Brain microvascular endothelial cell (primary cell): ENCODE measurements around the gene LCE1F.

Experiments used
- DNase-seq: peaks from one replicate; pipeline ENCODE4 v3.0.0-alpha.2; 2020
- H3K27ac ChIP-seq: fragments of 250-450 bp; sonication (Bioruptor Pico); 2 replicates; pipeline ENCODE4 v1.5.1; 2020; ENCODE audit warnings: mild to moderate bottlenecking, moderate library complexity
- H3K27me3 ChIP-seq: fragments of 250-450 bp; sonication (Bioruptor Pico); replicated peaks from 2 replicates; pipeline ENCODE4 v1.5.1; 2020; ENCODE audit warnings: mild to moderate bottlenecking
- H3K36me3 ChIP-seq: fragments of 250-450 bp; sonication (Bioruptor Pico); replicated peaks from 2 replicates; pipeline ENCODE4 v1.5.1; 2020; ENCODE audit warnings: mild to moderate bottlenecking
- H3K4me3 ChIP-seq: 2 replicates; pipeline ENCODE4 v1.5.1; 2011; ENCODE audit warnings: low read depth, mild to moderate bottlenecking, control low read depth, low read length, moderate library complexity
- in situ Hi-C: cut with HindIII; loops from 2 replicates; pipeline ENCODE4 v1.10.0; 2017; ENCODE audit warnings: low sequenced_read_pairs, low pct_ligation_motif_present
- TF ChIP-seq, protein P1 (sequence below): IDR thresholded peaks from 2 replicates; pipeline ENCODE4 v1.5.1; 2011; ENCODE audit warnings: low read depth, mild to moderate bottlenecking, moderate library complexity, low read length, control low read depth, inconsistent platforms; ENCODE audit errors: missing control alignments

LCE1F gene

DNA sequence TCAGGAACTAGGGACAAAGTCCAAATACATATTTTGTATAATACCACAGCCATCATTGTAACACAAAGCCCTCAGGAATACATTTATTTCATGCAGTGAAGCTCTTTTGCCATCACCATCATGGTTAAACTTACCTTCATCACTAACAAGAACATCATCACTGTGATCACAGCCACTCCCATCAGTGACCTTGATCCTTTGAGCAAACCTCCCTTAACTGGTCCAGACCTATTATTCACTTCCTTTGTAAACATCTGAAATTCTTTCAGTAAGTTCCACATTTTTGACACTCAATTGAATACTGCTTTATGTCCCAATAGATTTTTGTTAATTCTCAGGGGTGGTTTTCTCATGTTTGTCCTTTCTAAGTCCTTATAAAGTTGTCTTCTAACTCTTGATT lies 33.3 kb upstream of the LCE1F start:
- DNase-seq: no peak
- Histone ChIP-seq H3K27ac (no peak overlapping the region), H3K27me3 (no peaks in the 10 kb centered on the region), H3K4me3 (no peak overlapping the region), H3K36me3 (no peaks in the 10 kb centered on the region)
- TF ChIP-seq, protein P1, sequence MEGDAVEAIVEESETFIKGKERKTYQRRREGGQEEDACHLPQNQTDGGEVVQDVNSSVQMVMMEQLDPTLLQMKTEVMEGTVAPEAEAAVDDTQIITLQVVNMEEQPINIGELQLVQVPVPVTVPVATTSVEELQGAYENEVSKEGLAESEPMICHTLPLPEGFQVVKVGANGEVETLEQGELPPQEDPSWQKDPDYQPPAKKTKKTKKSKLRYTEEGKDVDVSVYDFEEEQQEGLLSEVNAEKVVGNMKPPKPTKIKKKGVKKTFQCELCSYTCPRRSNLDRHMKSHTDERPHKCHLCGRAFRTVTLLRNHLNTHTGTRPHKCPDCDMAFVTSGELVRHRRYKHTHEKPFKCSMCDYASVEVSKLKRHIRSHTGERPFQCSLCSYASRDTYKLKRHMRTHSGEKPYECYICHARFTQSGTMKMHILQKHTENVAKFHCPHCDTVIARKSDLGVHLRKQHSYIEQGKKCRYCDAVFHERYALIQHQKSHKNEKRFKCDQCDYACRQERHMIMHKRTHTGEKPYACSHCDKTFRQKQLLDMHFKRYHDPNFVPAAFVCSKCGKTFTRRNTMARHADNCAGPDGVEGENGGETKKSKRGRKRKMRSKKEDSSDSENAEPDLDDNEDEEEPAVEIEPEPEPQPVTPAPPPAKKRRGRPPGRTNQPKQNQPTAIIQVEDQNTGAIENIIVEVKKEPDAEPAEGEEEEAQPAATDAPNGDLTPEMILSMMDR: no peak
- in situ Hi-C loops: no loop called here

DNA sequence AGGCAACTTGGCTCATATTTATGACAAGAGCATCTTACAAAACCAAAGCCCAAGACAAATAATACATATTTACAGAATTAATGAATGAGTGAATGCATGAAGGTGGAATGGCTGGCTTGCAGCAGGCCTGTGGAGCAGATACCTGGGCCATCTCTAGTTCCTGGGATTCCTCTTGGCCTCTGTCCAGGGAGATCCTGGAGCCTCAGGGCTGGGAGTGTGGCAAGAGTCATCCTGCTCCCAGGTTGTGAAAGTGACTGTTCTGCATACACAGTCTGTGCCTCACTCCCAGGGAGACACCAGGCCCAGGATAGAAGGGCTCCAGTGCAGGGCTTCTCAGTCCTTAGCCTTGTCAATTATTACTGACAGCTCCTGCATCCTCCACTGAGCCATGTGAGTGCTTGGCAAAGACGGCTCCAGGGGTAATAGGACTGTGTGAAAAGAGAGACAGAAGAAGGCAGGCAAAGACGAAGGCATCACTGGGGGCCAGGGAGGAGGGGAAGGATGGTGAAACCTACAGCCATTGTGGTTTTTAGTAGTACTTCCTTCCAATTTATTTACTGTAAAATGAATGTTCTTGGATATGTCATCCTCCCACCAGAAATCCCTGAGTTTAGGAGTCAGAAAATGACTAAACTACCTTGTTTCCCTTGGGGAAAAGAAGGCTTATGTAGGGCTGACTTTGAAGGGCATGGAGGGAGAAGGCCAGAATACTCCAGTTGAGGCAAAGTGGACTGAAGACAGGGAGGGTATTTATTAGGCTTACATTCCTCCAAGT lies 31.4 kb upstream of the LCE1F start:
- no peak overlapping the region for H3K27ac ChIP-seq
- TF ChIP-seq, protein P1: no peak

GRCh38 chr1:152745289-152745704 lies 29.6 kb upstream of the LCE1F start:
- H3K27me3 ChIP-seq: no peaks in the 10 kb centered on the region
- TF ChIP-seq, protein P1: no peak
- H3K4me3 ChIP-seq: no peak overlapping the region
- H3K36me3 ChIP-seq: no peaks in the 10 kb centered on the region
- H3K27ac ChIP-seq: no peak overlapping the region
- in situ Hi-C loops: no loop called here
- no peak for DNase-seq

More for the DNA sequence above, 31.4 kb upstream of the LCE1F start:
- in situ Hi-C loops: no loop called here
- no peak overlapping the region for H3K4me3 ChIP-seq
- DNase-seq: no peak
- no peaks in the 10 kb centered on the region for H3K27me3 ChIP-seq
- no peaks in the 10 kb centered on the region for H3K36me3 ChIP-seq

- no peak overlapping the region for H3K4me3 ChIP-seq
- no peaks in the 10 kb centered on the region for H3K27me3 ChIP-seq
- H3K36me3 ChIP-seq: no peaks in the 10 kb centered on the region
- no peak for DNase-seq
- in situ Hi-C loops: no loop called here
- TF ChIP-seq, protein P1: no peak
- no peak overlapping the region for H3K27ac ChIP-seq
Measured at GRCh38 chr1:152745765-152746444, 29.0 kb upstream of the LCE1F start.

DNA sequence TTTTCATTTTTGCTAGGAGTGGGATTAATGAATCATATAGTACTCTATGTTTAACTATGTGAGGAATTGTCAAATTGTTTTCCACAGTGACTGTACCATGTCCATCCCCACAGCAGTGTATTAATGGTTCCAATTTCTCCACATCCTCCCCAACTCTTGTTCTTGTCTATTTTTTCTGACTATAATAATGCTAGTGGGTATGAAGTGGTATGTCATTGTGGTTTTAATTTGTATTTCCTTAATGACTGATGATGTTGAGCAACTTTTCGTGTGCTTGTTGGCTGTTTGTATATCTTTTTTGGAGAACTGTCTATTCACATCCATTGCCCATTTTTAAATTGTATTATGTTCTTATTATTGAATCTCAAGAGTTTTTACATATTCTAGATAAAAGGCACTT lies 27.1 kb upstream of the LCE1F start:
- no peaks in the 10 kb centered on the region for H3K27me3 ChIP-seq
- no peak for DNase-seq
- in situ Hi-C loops: no loop called here
- no peak overlapping the region for H3K27ac ChIP-seq
- TF ChIP-seq, protein P1: no peak
- H3K4me3 ChIP-seq: no peak overlapping the region
- no peaks in the 10 kb centered on the region for H3K36me3 ChIP-seq
